BJ (cell line): ENCODE data around the gene VAV2. TPM values are rescaled to one million over a fixed set of nuclear protein-coding genes. Genes with fewer than 3 reads are reported as not detected.
"Not testable (repeated sequence)": the region's sequence is repeated elsewhere in the genome, so short reads cannot be mapped to it uniquely, and the experiment has no call there.

ENCODE experiments used
- CTCF ChIA-PET: fragments of 350-600 bp; formaldehyde crosslinking; extraction: SDS; loops from one replicate; lab custom pipeline; 2021; ENCODE audit warnings: antibody characterized with exemption, inconsistent platforms; lab: Yijun Ruan, JAX
- POLR2A ChIA-PET: fragments of 300-600 bp; sonication (Branson Sonifier 250); formaldehyde crosslinking; extraction: SDS; loops from one replicate; lab custom pipeline; 2021; ENCODE audit warnings: antibody characterized with exemption; lab: Charles Lee
- DNase-seq: peaks from one replicate; pipeline ENCODE4 v3.0.0-alpha.2; 2011; ENCODE audit warnings: low read depth
- H3K27me3 ChIP-seq: 2 replicates; pipeline ENCODE4 v1.6.0; 2011; ENCODE audit warnings: low read length; ENCODE audit not compliant: control insufficient read depth, insufficient read depth
- H3K36me3 ChIP-seq: 2 replicates; pipeline ENCODE4 v1.5.1; 2011; ENCODE audit warnings: low read length; ENCODE audit not compliant: control insufficient read depth, insufficient read depth
- H3K4me3 ChIP-seq: 2 replicates; pipeline ENCODE4 v1.5.1; 2011; ENCODE audit warnings: low read depth, mild to moderate bottlenecking, control low read depth, low read length
- CTCF ChIP-seq: IDR thresholded peaks from 2 replicates; pipeline ENCODE4 v1.5.1; 2011; ENCODE audit warnings: low read depth, mild to moderate bottlenecking, control low read depth, inconsistent platforms, low read length, moderate library complexity; ENCODE audit not compliant: insufficient read depth
- polyA plus RNA-seq: library from polyadenylated mRNA; depleted of rRNA; stranded (reverse); fragments of >200 nt; gene quantifications from 2 replicates; pipeline ENCODE4 v1.2.3, GENCODE V29; 2011

The VAV2 gene
- polyA plus RNA-seq, 1 experiment = 9.9 TPM

GRCh38 chr9:133924453-133924852 lies 67.7 kb downstream of the VAV2 start:
- CTCF ChIA-PET = interaction anchor here (0.6 to 1.2 kb wide), 2 partner anchors 19 to 121 kb away, joined by 3 to 9 read pairs; no protein-coding TSS in a partner anchor

GRCh38 chr9:133923608-133924007 lies 68.5 kb downstream of the VAV2 start:
- H3K27me3 ChIP-seq, H3K4me3 ChIP-seq, H3K36me3 ChIP-seq, POLR2A ChIA-PET, DNase-seq: not testable (repeated sequence)
- CTCF ChIA-PET = interaction anchor here (1.2 kb wide), 1 partner anchor 121 kb away, joined by 3 read pairs; no protein-coding TSS in a partner anchor

More at GRCh38 chr9:133924453-133924852, 67.7 kb downstream of the VAV2 start:
- POLR2A ChIA-PET = no interaction called here
- DNase-seq = no peak
- H3K36me3 ChIP-seq = peaks cover 5% of the 10 kb centered on the region
- no peak for TF ChIP-seq CTCF
- no peaks in the 10 kb centered on the region for H3K27me3 ChIP-seq
- no peak overlapping the region for H3K4me3 ChIP-seq

- ChIA-PET POLR2A (no interaction called here), CTCF (interaction anchor here (0.5 kb wide), 1 partner anchor 20 kb away, joined by 3 read pairs; no protein-coding TSS in a partner anchor)
- no peak for TF ChIP-seq CTCF
- peaks cover 1% of the 10 kb centered on the region for H3K36me3 ChIP-seq
- no peaks in the 10 kb centered on the region for H3K27me3 ChIP-seq
- DNase-seq = no peak
- H3K4me3 ChIP-seq = no peak overlapping the region
Observed at GRCh38 chr9:133921866-133922265, 70.3 kb downstream of the VAV2 start.

- Histone ChIP-seq H3K4me3 (no peak overlapping the region), H3K36me3 (peaks cover 1% of the 10 kb centered on the region), H3K27me3 (no peaks in the 10 kb centered on the region)
- POLR2A ChIA-PET = no interaction called here
- CTCF ChIA-PET = interaction anchor here (0.6 to 1.6 kb wide), 2 partner anchors 75 to 85 kb away, joined by 3 to 6 read pairs; no protein-coding TSS in a partner anchor
- TF ChIP-seq CTCF = no peak
- no peak for DNase-seq
Observed at GRCh38 chr9:133920471-133920870, 71.7 kb downstream of the VAV2 start.

- Histone ChIP-seq H3K27me3 (no peaks in the 10 kb centered on the region), H3K4me3 (no peak overlapping the region), H3K36me3 (peaks cover 1% of the 10 kb centered on the region; the same call in 1 of the 2 replicates)
- ChIA-PET CTCF (interaction anchor here (0.6 to 1.6 kb wide), 2 partner anchors 76 to 84 kb away, joined by 3 to 6 read pairs; no protein-coding TSS in a partner anchor), POLR2A (no interaction called here)
- no peak for TF ChIP-seq CTCF
- no peak for DNase-seq
Observed at GRCh38 chr9:133919253-133920115, 72.6 kb downstream of the VAV2 start.
